Measurements from ENCODE around the gene DLX1.
A peak's percentile ranks its signal among the peaks of the same experiment; 100 is the strongest.
"Not testable (repeated sequence)": the region's sequence is repeated elsewhere in the genome, so short reads cannot be mapped to it uniquely, and the experiment has no call there.

Gene DLX1

GRCh38 chr2:172138727-172139126 is 53.4 kb downstream of the DLX1 start:
- TF ChIP-seq ZNF146 (tag by site-specific recombination; IDR thresholded peaks at IDR 0.05): peak; percentile 56
- H3K27ac ChIP-seq (ENCODE audit: extremely low read depth, low read depth, low read length); H3K36me3 ChIP-seq (ENCODE audit: control insufficient read depth in 2 of 2, insufficient read depth in 1 of 2, low read length in 2 of 2); H3K4me1 ChIP-seq (ENCODE audit: control insufficient read depth, insufficient read depth, low read length); H3K4me3 ChIP-seq (ENCODE audit: low read depth, low read length); POLR2A ChIA-PET; H3K9me3 ChIP-seq (ENCODE audit: control insufficient read depth, insufficient read depth, low read depth, low read length): not testable (repeated sequence)
- CTCF ChIA-PET: interaction anchor here (0.6 to 3.4 kb wide), 2 partner anchors 12 to 209 kb away, joined by 3 to 16 read pairs; no protein-coding TSS in a partner anchor
